Upper lobe of left lung (tissue), 6 donors: ENCODE results near the gene UBE2E1. TPM values are rescaled to one million over a fixed set of nuclear protein-coding genes. Genes with fewer than 3 reads are reported as not detected.
"Not testable (repeated sequence)": the region's sequence is repeated elsewhere in the genome, so short reads cannot be mapped to it uniquely, and the experiment has no call there.

ENCODE experiments used
- ATAC-seq, 2 donors: fragments of 200-7000 bp; cut with Tn5 transposase; one replicate each; pipeline ENCODE4 v1.9.1; 2022; ENCODE audit warnings: mild to moderate bottlenecking in 2 of 2, moderate library complexity in 2 of 2; ENCODE audit not compliant: low FRiP score in 2 of 2
- DNase-seq, 2 donors: peaks; one replicate each; pipeline ENCODE4 v3.0.0-alpha.2; 2019 to 2020
- H3K27ac ChIP-seq, 4 donors: fragments of 200-600 bp; sonication (generic); one replicate each; pipeline ENCODE4 v1.5.1; 2016 to 2019
- H3K27me3 ChIP-seq, 4 donors: fragments of 200-600 bp; sonication (generic); one replicate each; pipeline ENCODE4 v1.5.1; 2017 to 2019
- H3K36me3 ChIP-seq, 4 donors: fragments of 200-600 bp; sonication (generic); one replicate each; pipeline ENCODE4 v1.5.1; 2016 to 2019
- H3K4me1 ChIP-seq, 4 donors: fragments of 200-600 bp; sonication (generic); one replicate each; pipeline ENCODE4 v1.5.1; 2018 to 2019
- H3K4me3 ChIP-seq, 4 donors: fragments of 200-600 bp; sonication (generic); one replicate each; pipeline ENCODE4 v1.5.1; 2017 to 2019; ENCODE audit warnings: mild to moderate bottlenecking in 2 of 4, moderate library complexity in 1 of 4
- H3K9me3 ChIP-seq, 4 donors: fragments of 200-600 bp; sonication (generic); one replicate each; pipeline ENCODE4 v1.5.1; 2018 to 2019
- EP300 ChIP-seq, 4 donors: sonication (generic); formaldehyde crosslinking; IDR thresholded peaks; one replicate each; pipeline ENCODE4 v1.5.1; 2017; ENCODE audit warnings: antibody characterized with exemption in 4 of 4, control low read depth in 2 of 4
- POLR2A ChIP-seq, 4 donors: fragments of 450-650 bp; IDR thresholded peaks; one replicate each; pipeline ENCODE4 v1.5.1; 2016 to 2017; ENCODE audit warnings: antibody characterized with exemption in 4 of 4, mild to moderate bottlenecking in 2 of 4
- POLR2AphosphoS5 ChIP-seq, 2 donors: sonication (generic); formaldehyde crosslinking; IDR thresholded peaks; one replicate each; pipeline ENCODE4 v1.5.1; 2017; ENCODE audit warnings: antibody characterized with exemption in 2 of 2
- WGBS, 2 donors: methylation state at CpG; one replicate each; pipeline ENCODE4 v1.1.5; 2017 to 2018; 5-methylcytosine and 5-hydroxymethylcytosine counted together
- total RNA-seq, 6 donors: library from RNA; depleted of rRNA in 4 of 6; stranded (reverse); fragments of >200 nt in 4 of 6; gene quantifications; one replicate each; pipeline versions ENCODE4 v1.1.0 to v1.2.1, GENCODE V29; 2016 to 2021
- TF ChIP-seq, protein P1 (sequence below), 6 experiments: fragments of 450-650 bp in 4 of 6; fragments of 200-600 bp in 2 of 6; sonication (generic) in 2 of 6; IDR thresholded peaks; one replicate each; pipeline ENCODE4 v1.5.1; 2016 to 2019; ENCODE audit warnings: antibody characterized with exemption in 6 of 6
- donor health status: DM: no; HTN: no; CAD: no; lungs with moderate emphysema.
- donor health status: DM: no; HTN: yes; CAD: no; lungs with severe emphysema.

The UBE2E1 gene
- total RNA-seq, 6 donors from 2014 or later, result 44.8 to 108 (median 80.5) TPM

DNA sequence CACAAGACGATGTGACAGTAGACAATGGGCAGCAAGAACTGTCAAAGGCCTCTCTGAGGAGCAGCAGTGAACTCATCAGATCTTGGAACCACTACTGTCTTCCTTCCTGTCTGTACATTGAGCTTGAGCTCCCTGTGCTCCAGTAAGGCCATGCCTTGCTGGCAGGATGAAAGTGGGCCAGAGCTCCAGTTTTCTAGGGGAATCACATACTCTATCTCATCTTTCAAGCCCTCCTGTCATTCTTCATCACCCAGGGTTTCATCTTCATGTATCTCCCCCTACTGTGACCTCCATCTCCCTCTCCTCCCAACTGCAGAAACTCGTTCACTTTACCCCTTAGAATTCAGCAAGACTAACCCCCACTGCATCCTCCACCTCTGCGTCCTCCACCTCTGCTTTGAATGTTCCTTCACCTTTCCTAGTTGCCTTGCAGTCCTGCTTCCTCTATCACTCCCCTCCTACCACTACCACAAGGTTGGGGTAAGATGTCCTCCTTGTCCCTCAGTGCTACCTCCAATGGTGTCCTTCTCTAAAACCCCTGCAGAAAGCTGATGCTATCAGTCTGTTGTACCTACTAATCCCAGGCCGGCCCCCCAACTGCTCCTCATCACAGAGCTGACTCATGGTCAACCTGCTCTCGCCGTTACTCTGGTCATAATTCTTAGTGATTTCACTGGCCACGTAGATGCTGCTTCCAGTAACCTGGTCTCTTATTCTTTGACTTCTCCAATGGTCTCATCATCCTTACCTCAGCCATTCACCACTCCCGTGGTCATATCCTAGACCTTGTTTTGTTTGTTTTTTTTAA lies 88.7 kb downstream of the UBE2E1 start:
- H3K27me3 ChIP-seq, result no peaks in the 10 kb centered on the region
- peaks cover 0 to 7% (median 4%) of the 10 kb centered on the region in 4 donors for H3K4me1 ChIP-seq
- H3K36me3 ChIP-seq, result peaks cover 5 to 31% (median 8%) of the 10 kb centered on the region in 4 donors
- WGBS, 2 donors, result 84% methylated on average over 8 of the region's 8 CpGs
- no peak for DNase-seq
- TF ChIP-seq EP300 (IDR thresholded peaks at IDR 0.05), result no peak
- TF ChIP-seq POLR2AphosphoS5 (IDR thresholded peaks at IDR 0.05), result no peak
- TF ChIP-seq, protein P1, sequence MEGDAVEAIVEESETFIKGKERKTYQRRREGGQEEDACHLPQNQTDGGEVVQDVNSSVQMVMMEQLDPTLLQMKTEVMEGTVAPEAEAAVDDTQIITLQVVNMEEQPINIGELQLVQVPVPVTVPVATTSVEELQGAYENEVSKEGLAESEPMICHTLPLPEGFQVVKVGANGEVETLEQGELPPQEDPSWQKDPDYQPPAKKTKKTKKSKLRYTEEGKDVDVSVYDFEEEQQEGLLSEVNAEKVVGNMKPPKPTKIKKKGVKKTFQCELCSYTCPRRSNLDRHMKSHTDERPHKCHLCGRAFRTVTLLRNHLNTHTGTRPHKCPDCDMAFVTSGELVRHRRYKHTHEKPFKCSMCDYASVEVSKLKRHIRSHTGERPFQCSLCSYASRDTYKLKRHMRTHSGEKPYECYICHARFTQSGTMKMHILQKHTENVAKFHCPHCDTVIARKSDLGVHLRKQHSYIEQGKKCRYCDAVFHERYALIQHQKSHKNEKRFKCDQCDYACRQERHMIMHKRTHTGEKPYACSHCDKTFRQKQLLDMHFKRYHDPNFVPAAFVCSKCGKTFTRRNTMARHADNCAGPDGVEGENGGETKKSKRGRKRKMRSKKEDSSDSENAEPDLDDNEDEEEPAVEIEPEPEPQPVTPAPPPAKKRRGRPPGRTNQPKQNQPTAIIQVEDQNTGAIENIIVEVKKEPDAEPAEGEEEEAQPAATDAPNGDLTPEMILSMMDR (IDR thresholded peaks at IDR 0.05), result no peak
- no peak for TF ChIP-seq POLR2A (IDR thresholded peaks at IDR 0.05)
- H3K4me3 ChIP-seq, result no peak overlapping the region
- no peaks in the 10 kb centered on the region for H3K9me3 ChIP-seq
- peak overlapping the region in 1 of 4 donors; percentile 27 for H3K27ac ChIP-seq
- no peak for ATAC-seq

DNA sequence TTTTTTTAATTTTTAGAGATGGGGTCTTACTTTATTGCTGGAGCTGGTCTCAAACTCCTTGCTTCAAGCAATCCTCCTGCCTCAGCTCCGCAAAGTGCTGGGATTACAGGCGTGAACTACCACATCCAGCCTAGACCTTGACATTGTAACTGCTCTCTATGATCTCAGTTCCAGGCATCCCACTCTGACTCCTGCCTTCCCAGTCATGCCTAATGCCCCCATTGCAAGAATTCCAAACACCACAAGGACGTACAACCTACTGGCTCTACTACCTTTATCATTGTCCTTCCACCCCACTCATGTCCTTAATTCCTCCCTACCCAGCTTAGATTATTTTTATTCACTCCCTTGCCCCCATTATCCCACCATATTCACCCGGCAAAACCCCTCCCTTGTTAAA lies 89.4 kb downstream of the UBE2E1 start:
- Histone ChIP-seq H3K4me3 (no peak overlapping the region), H3K27ac (no peak overlapping the region), H3K9me3 (no peaks in the 10 kb centered on the region), H3K4me1 (peaks cover 0 to 6% (median 4%) of the 10 kb centered on the region in 4 donors), H3K27me3 (no peaks in the 10 kb centered on the region), H3K36me3 (peaks cover 5 to 33% (median 14%) of the 10 kb centered on the region in 4 donors)
- no peak for DNase-seq
- WGBS, 2 donors, result 87 to 99% methylated on average over 4 of the region's 4 CpGs
- no peak for ATAC-seq
- TF ChIP-seq POLR2A (IDR thresholded peaks at IDR 0.05) (no peak), EP300 (IDR thresholded peaks at IDR 0.05) (no peak), POLR2AphosphoS5 (IDR thresholded peaks at IDR 0.05) (no peak)
- TF ChIP-seq, protein P1 (IDR thresholded peaks at IDR 0.05), result no peak

DNA sequence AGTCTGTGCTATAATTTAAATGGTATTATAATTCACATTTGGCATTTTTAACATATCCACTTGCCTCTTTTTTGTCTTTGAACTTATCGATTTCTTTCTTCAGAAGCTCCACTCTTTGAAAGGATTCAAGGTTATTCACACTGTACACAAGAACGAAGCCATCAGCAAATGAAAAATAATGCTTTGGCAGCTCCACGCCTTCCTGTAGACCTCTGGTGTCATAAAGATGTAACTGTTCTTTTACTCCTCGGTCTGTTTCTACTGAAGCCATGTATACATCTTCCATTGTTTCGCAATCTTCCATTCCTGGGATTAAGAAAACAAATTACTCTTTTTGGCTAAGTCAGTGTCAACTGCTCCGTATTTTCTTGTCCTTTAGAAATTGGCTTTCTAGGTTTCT lies 95.0 kb downstream of the UBE2E1 start:
- Histone ChIP-seq H3K36me3 (peaks cover 5 to 34% (median 16%) of the 10 kb centered on the region in 4 donors), H3K27me3 (no peaks in the 10 kb centered on the region), H3K4me3 (no peak overlapping the region), H3K27ac (no peak overlapping the region), H3K4me1 (no peaks in the 10 kb centered on the region), H3K9me3 (no peaks in the 10 kb centered on the region)
- TF ChIP-seq POLR2A (IDR thresholded peaks at IDR 0.05), result no peak
- TF ChIP-seq, protein P1 (IDR thresholded peaks at IDR 0.05), result no peak
- no peak for TF ChIP-seq EP300 (IDR thresholded peaks at IDR 0.05)
- no peak for TF ChIP-seq POLR2AphosphoS5 (IDR thresholded peaks at IDR 0.05)
- no peak for DNase-seq
- no peak for ATAC-seq
- WGBS, 2 donors, result 81 to 82% methylated on average over 6 of the region's 6 CpGs

DNA sequence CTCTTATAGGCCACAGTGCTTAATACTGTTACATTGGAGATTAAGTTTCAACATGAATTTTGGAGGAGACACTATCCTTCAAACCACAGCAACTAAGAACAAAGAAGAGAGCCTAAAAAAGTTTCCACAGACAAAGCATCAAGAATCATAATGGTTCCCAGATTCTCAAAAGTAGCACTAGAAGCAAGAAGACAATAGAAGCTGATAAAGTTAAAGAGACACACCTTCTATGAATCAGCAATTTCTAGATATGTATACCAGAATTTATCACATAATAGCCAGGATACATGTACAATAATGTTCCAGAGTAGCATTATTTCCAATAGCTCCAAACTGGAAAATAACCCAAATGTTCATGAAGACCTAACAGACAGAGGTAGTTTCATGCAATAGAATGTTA lies 98.8 kb downstream of the UBE2E1 start:
- Histone ChIP-seq H3K36me3 (peaks cover 0 to 28% (median 15%) of the 10 kb centered on the region in 4 donors), H3K27ac (no peak overlapping the region), H3K4me3 (no peak overlapping the region), H3K27me3 (no peaks in the 10 kb centered on the region), H3K9me3 (no peaks in the 10 kb centered on the region), H3K4me1 (no peaks in the 10 kb centered on the region)
- DNase-seq (no peak), ATAC-seq (no peak)
- no peak for TF ChIP-seq POLR2A (IDR thresholded peaks at IDR 0.05)
- TF ChIP-seq POLR2AphosphoS5 (IDR thresholded peaks at IDR 0.05), result no peak

DNA sequence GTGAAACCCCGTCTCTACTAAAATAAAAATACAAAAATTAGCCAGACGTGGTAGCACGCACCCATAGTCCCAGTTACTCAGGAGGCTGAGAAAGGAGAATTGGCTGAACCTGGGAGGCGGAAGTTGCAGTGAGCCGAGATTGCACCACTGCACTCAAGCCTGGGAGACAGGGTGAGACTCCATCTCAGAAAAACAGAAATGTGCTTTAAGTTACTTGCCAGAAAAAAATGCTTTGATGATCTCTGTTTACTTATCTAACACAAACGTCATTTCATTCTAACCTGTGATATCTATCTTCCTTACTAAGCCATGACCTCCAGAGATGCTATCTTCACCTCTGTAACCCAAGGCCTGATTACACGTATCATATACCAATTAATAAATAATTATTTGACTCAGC lies 103.6 kb downstream of the UBE2E1 start:
- DNase-seq, result no peak
- Histone ChIP-seq H3K27ac (no peak overlapping the region), H3K4me1 (peaks cover 0 to under 1% (median 0%) of the 10 kb centered on the region in 4 donors), H3K4me3 (no peak overlapping the region), H3K27me3 (no peaks in the 10 kb centered on the region), H3K9me3 (no peaks in the 10 kb centered on the region), H3K36me3 (peaks cover 0 to 20% (median 6%) of the 10 kb centered on the region in 4 donors)
- ATAC-seq, result no peak
- 92 to 95% methylated on average over 7 of the region's 7 CpGs for WGBS, 2 donors
- no peak for TF ChIP-seq POLR2AphosphoS5 (IDR thresholded peaks at IDR 0.05)

DNA sequence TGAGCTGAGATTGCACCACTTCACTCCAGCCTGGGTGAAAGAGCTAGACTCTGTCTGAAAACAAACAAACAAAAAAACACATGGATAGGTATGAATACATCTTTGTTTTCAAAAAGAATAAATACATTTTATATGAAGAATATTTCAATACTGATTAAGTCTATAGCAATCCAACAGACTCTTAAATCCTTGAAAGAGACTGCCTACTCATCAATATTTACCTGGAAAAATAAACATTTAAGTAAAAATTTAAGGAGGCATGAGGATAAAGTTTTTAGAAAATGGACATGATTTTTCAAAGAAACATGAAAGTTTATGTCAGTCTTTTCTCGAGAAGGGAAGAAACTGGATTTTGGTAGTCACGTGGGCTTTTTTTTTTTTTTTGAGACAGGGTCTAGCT lies 105.6 kb downstream of the UBE2E1 start:
- no peak overlapping the region for H3K27ac ChIP-seq
- H3K36me3 ChIP-seq, result peaks cover 0 to 20% (median 6%) of the 10 kb centered on the region in 4 donors
- peaks cover 0 to 20% (median 12%) of the 10 kb centered on the region in 4 donors for H3K4me1 ChIP-seq
- WGBS, 2 donors, result 94 to 96% methylated on average over 2 of the region's 2 CpGs
- no peaks in the 10 kb centered on the region for H3K9me3 ChIP-seq
- H3K27me3 ChIP-seq, result no peaks in the 10 kb centered on the region
- DNase-seq (no peak), ATAC-seq (no peak)
- TF ChIP-seq, protein P1 (IDR thresholded peaks at IDR 0.05), result no peak
- TF ChIP-seq POLR2A (IDR thresholded peaks at IDR 0.05) (no peak), POLR2AphosphoS5 (IDR thresholded peaks at IDR 0.05) (no peak), EP300 (IDR thresholded peaks at IDR 0.05) (no peak)
- no peak overlapping the region for H3K4me3 ChIP-seq

DNA sequence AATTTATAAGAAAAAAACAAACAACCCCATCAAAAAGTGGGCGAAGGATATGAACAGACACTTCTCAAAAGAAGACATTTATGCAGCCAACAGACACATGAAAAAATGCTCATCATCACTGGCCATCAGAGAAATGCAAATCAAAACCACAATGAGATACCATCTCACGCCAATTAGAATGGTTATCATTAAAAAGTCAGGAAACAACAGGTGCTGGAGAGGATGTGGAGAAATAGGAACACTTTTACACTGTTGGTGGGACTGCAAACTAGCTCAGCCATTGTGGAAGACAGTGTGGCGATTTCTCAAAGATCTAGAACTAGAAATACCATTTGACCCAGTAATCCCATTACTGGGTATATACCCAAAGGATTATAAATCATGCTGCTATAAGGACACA lies 106.6 kb downstream of the UBE2E1 start:
- not testable (repeated sequence) for H3K9me3 ChIP-seq, H3K27ac ChIP-seq, DNase-seq, H3K4me3 ChIP-seq, ATAC-seq, H3K27me3 ChIP-seq
- H3K36me3 ChIP-seq, result peaks cover 0 to 15% (median 6%) of the 10 kb centered on the region in 4 donors
- H3K4me1 ChIP-seq, result peaks cover 0 to 21% (median 12%) of the 10 kb centered on the region in 4 donors
- WGBS, 2 donors, result 93 to 94% methylated on average over 3 of the region's 3 CpGs
